ENCODE results near the gene WDPCP.
"Not testable (repeated sequence)": the region's sequence is repeated elsewhere in the genome, so short reads cannot be mapped to it uniquely, and the experiment has no call there.

Gene WDPCP

DNA sequence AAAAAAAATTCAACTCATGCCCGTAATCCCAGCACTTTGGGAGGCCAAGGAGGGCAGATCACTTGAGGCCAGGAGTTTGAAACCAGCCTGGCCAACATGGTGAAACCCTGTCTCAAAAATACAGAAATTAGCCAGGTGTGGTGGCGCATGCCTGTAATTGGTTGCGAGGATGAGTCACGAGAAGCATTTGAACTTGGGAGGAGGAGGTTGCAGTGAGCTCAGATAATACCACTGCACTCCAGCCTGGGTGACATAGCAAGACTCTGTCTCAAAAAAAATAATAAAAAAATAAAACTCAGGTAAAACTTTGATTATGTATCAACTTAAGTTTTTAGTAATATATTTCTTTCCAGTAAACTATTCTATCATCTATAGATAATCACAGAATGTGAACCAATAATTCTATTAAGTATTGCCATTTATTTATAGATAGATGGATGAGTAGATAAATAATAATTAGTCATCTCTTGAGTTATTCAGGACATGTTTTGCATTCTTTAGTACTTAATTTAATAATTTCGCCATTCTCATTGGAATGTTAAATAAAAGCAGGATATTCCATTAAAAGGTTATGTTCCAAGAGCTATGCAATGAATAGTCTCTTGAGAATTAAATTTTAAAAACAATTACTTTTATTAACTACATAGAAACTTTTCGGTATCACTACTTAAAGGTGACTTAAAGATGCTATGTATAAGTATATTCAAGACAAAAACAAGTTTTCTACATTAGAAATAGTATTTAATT, 48.7 kb downstream of the WDPCP start:
- DNase-seq (ENCODE audit: low read depth), result no peak

DNA sequence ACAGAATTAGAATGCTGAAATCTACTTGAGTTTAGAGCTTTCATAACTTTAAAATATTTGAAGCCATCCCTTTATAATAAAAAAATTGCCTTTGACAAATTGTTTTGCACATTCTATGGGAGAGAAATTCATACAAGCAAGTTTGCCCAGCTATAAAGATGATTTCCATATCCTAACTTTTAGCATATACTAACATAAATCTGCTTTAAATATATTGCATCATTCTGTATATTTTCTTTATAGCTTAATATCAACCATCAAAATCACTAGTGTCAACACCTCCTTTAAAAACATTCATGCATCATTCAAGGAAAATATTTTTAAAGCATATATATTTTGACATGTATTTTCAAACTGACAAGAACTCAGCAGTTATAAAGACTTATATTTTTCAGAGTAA, 49.9 kb downstream of the WDPCP start:
- DNase-seq (ENCODE audit: low read depth), result no peak

DNA sequence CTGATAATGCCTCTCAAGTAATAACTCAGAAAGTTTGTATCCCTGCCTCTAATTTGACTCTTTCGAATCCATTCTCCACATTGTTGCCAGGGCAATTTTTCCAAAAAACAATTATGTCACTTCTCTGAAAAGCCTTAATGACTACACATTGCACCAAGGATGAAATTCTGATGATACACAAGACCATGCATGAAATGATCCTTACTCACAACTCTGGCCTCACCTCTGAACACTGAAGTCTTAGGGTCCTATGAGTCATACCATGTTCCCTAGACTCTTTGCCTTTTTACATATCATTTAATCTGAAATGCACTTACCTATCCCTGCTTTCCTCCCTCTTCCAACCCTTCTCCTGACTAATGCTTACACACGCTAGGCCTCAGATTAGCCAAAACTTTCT, 51.0 kb downstream of the WDPCP start:
- no peak for DNase-seq (ENCODE audit: low read depth)

- DNase-seq (ENCODE audit: low read depth), result no peak
These were observed 57.5 kb downstream of the WDPCP start for GRCh38 chr2:63530704-63531279.

GRCh38 chr2:63525905-63526304, 62.4 kb downstream of the WDPCP start:
- no peak for DNase-seq (ENCODE audit: low read depth)

DNA sequence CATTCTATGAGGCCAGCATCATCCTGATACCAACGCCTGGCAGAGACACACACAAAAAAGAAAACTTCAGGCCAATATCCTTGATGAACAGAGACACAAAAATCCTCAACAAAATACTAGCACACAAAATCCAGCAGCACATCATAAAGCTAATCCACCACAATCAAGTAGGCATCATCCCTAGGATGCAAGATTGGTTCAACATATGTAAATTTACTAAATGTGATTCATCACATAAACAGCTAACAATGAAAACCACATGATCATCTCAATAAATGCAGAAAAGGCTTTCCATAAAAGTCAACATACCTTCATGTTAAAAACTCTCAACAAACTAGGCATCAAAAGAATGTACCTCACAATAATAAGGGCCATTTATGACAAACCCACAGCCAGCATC, 65.3 kb downstream of the WDPCP start:
- DNase-seq (ENCODE audit: low read depth), result no peak

GRCh38 chr2:63520793-63521192, 67.5 kb downstream of the WDPCP start:
- DNase-seq (ENCODE audit: low read depth), result no peak

- DNase-seq (ENCODE audit: low read depth), result no peak
These were observed 73.5 kb downstream of the WDPCP start for GRCh38 chr2:63514781-63515180.

DNA sequence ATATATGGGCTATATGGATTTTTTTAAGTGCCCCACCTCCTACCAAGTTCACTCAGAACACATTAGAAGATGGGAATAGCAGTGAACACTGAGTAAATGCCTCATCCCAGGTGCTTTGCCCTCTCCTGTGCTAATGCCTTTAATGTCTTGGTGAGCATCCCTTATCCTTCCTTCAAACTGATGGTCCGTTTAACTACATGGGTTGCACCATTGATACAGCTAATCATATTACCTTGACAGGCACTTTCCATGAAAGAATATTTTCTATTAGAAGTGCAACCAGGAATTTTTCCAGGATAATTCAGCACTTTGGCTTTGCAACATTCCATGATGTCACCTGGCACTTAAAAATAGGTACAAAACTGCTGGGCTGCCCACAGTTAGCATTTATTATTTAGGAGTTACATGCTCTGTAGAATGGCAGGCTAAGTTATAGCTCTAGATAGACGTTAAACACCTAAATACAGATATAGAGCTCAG, 74.0 kb downstream of the WDPCP start:
- DNase-seq (ENCODE audit: low read depth), result no peak

DNA sequence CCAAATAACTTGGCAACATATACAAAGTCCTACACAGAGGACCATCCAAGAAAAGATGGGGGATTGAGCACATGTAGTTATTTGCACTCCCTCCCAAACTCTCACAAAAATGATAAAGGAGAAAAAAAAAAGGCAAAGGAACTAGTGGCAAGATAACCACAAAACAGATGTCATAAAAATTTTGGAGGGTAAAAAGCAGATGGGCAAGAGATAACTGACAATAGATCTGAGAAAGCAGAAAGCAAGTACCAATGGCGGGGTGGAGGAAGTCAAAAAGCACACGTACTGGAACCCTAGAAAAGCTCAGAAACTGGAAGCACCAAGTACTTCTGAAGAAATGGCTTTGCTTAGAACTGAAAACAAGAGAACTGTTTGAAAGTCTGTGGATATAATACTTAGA, 82.0 kb downstream of the WDPCP start:
- no peak for DNase-seq (ENCODE audit: low read depth)

GRCh38 chr2:63503818-63504217, 84.5 kb downstream of the WDPCP start:
- no peak for DNase-seq (ENCODE audit: low read depth)

DNA sequence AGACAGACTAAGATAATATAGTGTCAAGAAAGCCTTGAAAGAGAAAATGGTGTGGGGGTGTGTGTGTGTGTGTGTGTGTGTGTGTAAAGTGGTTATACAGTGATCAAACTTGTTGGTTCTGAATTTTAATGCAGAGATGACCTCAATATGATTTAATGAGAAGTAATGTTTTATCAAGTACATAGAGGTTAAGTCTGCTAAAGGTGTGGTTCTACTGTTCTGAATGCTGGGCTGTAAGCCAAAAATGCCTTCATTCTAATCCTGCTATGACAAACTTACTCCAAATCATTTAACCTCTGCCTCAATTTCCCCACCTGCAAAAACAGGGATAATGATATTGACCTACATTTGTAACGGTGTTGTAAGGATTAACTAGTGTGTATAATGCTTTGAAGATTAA, 87.9 kb downstream of the WDPCP start:
- no peak for DNase-seq (ENCODE audit: low read depth)

- no peak for DNase-seq (ENCODE audit: low read depth)
These were observed 90.7 kb downstream of the WDPCP start for GRCh38 chr2:63497576-63497975.

- DNase-seq (ENCODE audit: low read depth), result no peak
These were observed 93.3 kb downstream of the WDPCP start for GRCh38 chr2:63494968-63495367.

GRCh38 chr2:63494100-63494499, 94.2 kb downstream of the WDPCP start:
- no peak for DNase-seq (ENCODE audit: low read depth)

DNA sequence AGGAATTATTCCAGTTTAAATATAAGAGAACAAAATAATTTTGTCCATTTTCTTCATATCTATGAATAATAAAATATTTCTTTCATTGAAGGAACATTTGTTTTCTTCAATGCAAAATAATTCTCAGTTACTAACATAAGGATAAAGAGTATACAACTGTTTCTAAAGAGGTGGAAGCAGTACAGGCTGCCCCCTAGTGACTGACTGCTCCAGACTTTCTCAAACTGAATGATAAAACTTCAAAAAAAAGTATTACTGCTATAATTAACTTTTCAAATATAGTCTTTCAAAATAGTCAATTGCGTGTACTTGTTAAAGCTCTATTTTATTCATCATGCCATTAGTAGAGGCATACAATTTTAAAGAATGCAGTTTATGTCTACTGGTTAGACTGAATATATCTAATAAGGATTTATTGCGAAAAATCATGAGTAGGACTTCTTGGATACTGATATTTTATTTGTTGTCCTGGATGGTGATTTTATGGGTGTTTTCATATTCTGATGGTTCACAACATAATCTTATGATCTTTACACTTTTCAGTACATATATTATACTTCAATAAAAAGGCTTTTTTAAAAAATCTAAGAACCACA, 100.1 kb downstream of the WDPCP start:
- no peak for DNase-seq (ENCODE audit: low read depth)

DNA sequence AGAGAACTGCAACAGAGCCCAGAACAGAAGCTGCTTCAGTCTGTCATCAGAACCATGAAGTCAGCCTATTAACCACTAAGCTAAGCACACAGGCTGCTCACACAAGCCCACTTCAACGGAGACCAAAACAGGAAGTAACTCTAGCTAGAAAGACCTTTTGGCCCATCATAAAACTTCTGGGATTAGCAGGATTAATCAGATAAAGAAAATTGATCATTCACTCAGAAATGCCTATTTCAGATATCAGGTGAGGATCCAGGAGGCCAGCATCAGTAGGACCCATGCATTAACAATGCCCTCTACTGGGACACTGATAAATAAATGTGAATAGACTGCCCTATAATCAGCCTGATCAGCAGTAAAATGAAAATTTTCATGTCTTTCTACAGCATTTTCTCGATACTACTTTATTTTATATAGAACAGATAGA, 101.4 kb downstream of the WDPCP start:
- DNase-seq (ENCODE audit: low read depth), result no peak

GRCh38 chr2:63484901-63485300, 103.4 kb downstream of the WDPCP start:
- no peak for DNase-seq (ENCODE audit: low read depth)

GRCh38 chr2:63484481-63484880, 103.8 kb downstream of the WDPCP start:
- no peak for DNase-seq (ENCODE audit: low read depth)

GRCh38 chr2:63477686-63478085, 110.6 kb downstream of the WDPCP start:
- DNase-seq (ENCODE audit: low read depth), result no peak

DNA sequence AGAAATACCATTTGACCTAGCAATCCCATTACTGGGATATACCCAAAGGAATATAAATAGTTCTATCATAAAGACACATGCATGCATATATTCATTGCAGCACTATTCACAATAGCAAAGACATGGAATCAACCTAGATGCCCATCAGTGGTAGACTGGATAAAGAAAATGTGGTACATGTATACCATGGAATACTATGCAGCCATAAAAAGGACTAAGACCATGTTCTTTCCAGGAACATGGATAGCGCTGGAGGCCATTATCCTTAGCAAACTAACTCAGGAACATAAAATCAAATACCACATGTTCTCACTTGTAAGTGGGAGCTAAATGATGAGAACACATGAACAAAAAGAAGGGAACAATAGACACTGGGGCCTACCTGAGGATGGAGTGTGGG, 119.0 kb downstream of the WDPCP start:
- not testable (repeated sequence) for DNase-seq (ENCODE audit: low read depth)

DNA sequence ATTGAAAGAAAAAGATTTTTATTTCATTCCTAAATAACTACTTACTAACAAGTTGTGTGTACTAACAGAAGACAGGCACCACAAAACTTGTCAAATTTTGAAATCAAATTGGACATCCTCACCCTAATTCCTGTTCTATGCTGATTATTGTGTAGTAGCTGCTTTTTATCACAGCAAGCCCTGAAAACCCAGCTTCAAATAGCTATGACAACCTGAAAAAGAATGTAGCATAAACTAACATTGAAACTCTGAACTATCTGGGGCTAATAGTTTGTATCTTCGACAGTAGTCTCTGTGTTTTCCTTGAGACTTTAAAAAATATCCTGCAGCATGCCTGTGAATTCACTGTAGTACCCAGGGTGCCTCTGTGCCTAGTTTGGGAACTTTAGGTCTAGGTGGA, 122.6 kb downstream of the WDPCP start:
- no peak for DNase-seq (ENCODE audit: low read depth)

GRCh38 chr2:63463142-63463541, 125.1 kb downstream of the WDPCP start:
- no peak for DNase-seq (ENCODE audit: low read depth)

DNA sequence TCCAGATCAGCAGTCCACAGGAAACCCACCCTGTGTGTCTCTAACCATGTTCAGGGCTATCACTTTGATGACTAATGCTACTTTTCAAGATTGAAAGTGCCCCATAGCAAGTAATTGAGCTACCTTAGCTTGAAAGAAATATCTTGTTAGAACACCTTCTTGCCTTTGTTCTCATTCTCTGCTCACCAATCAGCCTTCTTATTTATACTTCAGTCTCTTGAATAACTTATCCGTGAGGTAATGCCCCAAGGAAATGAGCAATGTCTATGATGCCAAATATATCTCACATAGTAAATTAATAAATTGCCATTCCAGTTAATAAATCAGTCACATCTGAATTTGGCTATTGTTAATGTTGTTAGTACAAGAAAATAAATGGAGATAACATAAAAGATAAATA, 141.6 kb downstream of the WDPCP start:
- no peak for DNase-seq (ENCODE audit: low read depth)
